ENCODE measurements around the gene NCOA7.
"Not testable (repeated sequence)": the region's sequence is repeated elsewhere in the genome, so short reads cannot be mapped to it uniquely, and the experiment has no call there.

DNA sequence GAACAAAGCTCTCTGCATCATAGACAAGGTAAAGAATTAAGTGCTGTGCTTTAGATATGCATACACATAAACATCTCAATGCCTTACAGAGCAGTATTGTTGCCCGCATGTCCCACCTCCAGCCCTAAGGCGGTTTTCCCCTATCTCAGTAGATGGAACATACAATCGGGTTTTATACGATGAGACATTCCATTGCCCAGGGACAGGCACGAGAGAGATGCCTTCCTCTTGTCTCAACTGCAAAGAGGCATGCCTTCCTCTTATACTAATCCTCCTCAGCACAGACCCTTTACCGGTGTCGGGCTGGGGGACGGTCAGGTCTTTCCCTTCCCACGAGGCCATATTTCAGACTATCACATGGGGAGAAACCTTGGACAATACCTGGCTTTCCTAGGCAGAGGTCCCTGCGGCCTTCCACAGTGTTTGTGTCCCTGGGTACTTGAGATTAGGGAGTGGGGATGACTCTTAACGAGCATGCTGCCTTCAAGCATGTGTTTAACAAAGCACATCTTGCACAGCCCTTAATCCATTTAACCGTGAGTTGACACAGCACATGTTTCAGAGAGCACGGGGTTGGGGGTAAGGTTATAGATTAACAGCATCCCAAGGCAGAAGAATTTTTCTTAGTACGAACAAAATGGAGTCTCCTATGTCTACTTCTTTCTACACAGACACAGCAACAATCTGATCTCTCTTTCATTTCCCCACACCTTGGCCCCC lies 14.5 kb upstream of the NCOA7 start:
- TF ChIP-seq, protein P1, sequence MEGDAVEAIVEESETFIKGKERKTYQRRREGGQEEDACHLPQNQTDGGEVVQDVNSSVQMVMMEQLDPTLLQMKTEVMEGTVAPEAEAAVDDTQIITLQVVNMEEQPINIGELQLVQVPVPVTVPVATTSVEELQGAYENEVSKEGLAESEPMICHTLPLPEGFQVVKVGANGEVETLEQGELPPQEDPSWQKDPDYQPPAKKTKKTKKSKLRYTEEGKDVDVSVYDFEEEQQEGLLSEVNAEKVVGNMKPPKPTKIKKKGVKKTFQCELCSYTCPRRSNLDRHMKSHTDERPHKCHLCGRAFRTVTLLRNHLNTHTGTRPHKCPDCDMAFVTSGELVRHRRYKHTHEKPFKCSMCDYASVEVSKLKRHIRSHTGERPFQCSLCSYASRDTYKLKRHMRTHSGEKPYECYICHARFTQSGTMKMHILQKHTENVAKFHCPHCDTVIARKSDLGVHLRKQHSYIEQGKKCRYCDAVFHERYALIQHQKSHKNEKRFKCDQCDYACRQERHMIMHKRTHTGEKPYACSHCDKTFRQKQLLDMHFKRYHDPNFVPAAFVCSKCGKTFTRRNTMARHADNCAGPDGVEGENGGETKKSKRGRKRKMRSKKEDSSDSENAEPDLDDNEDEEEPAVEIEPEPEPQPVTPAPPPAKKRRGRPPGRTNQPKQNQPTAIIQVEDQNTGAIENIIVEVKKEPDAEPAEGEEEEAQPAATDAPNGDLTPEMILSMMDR (IDR thresholded peaks at IDR 0.05; ENCODE audit: low read depth, low read length, missing input control), result not testable (repeated sequence)
- not testable (repeated sequence) for TF ChIP-seq FOXA1 (IDR thresholded peaks at IDR 0.05); TAF1 (conservative IDR thresholded peaks at IDR 0.05); GABPA (IDR thresholded peaks at IDR 0.05 in 1 of 2, conservative IDR thresholded peaks at IDR 0.05 in 1 of 2)
- TF ChIP-seq, protein P2, sequence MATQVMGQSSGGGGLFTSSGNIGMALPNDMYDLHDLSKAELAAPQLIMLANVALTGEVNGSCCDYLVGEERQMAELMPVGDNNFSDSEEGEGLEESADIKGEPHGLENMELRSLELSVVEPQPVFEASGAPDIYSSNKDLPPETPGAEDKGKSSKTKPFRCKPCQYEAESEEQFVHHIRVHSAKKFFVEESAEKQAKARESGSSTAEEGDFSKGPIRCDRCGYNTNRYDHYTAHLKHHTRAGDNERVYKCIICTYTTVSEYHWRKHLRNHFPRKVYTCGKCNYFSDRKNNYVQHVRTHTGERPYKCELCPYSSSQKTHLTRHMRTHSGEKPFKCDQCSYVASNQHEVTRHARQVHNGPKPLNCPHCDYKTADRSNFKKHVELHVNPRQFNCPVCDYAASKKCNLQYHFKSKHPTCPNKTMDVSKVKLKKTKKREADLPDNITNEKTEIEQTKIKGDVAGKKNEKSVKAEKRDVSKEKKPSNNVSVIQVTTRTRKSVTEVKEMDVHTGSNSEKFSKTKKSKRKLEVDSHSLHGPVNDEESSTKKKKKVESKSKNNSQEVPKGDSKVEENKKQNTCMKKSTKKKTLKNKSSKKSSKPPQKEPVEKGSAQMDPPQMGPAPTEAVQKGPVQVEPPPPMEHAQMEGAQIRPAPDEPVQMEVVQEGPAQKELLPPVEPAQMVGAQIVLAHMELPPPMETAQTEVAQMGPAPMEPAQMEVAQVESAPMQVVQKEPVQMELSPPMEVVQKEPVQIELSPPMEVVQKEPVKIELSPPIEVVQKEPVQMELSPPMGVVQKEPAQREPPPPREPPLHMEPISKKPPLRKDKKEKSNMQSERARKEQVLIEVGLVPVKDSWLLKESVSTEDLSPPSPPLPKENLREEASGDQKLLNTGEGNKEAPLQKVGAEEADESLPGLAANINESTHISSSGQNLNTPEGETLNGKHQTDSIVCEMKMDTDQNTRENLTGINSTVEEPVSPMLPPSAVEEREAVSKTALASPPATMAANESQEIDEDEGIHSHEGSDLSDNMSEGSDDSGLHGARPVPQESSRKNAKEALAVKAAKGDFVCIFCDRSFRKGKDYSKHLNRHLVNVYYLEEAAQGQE (IDR thresholded peaks at IDR 0.05), result not testable (repeated sequence)
- TF ChIP-seq, protein P3, sequence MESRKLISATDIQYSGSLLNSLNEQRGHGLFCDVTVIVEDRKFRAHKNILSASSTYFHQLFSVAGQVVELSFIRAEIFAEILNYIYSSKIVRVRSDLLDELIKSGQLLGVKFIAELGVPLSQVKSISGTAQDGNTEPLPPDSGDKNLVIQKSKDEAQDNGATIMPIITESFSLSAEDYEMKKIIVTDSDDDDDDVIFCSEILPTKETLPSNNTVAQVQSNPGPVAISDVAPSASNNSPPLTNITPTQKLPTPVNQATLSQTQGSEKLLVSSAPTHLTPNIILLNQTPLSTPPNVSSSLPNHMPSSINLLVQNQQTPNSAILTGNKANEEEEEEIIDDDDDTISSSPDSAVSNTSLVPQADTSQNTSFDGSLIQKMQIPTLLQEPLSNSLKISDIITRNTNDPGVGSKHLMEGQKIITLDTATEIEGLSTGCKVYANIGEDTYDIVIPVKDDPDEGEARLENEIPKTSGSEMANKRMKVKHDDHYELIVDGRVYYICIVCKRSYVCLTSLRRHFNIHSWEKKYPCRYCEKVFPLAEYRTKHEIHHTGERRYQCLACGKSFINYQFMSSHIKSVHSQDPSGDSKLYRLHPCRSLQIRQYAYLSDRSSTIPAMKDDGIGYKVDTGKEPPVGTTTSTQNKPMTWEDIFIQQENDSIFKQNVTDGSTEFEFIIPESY (IDR thresholded peaks at IDR 0.05), result not testable (repeated sequence)

Data from liver (tissue), 3 donors.